PC-9 (cell line): Measurements from ENCODE around the gene TUBA3E. TPM values are rescaled to one million over a fixed set of nuclear protein-coding genes. Genes with fewer than 3 reads are reported as not detected.
"Not testable (repeated sequence)": the region's sequence is repeated elsewhere in the genome, so short reads cannot be mapped to it uniquely, and the experiment has no call there.

Experiments
- BruUV-seq: library from RNA; stranded (reverse); fragments of 400-500 nt; replicated peaks from 2 replicates; lab custom pipeline; 2021; lab: Mats Ljungman, UMichigan
- CTCF ChIA-PET: fragments of 300-600 bp; sonication (Branson Sonifier 250); formaldehyde crosslinking; loops from one replicate; lab custom pipeline; 2022; ENCODE audit warnings: antibody characterized with exemption; lab: Charles Lee
- POLR2A ChIA-PET: fragments of 300-600 bp; sonication (Branson Sonifier 250); formaldehyde crosslinking; loops from one replicate; lab custom pipeline; 2022; ENCODE audit warnings: antibody characterized with exemption; ENCODE audit not compliant: unreplicated experiment; lab: Charles Lee
- DNase-seq, 2 experiments: peaks; one replicate each; pipeline versions ENCODE4 v3.0.0 to v3.0.0-alpha.2; 2015 to 2022; ENCODE audit warnings: mixed read lengths in 1 of 2
- H2AFZ ChIP-seq: fragments of 200-600 bp; sonication (generic); 2 replicates; pipeline ENCODE4 v1.8.1; 2017; ENCODE audit warnings: antibody characterized with exemption
- H3F3A ChIP-seq: fragments of 200-600 bp; sonication (generic); 2 replicates; pipeline ENCODE4 v1.8.1; 2017; ENCODE audit warnings: antibody characterized with exemption, mild to moderate bottlenecking, low read depth; ENCODE audit not compliant: insufficient read depth
- H3K27ac ChIP-seq: fragments of 200-600 bp; sonication (generic); 2 replicates; pipeline ENCODE4 v1.6.1; 2016; ENCODE audit warnings: mixed run types
- H3K27me3 ChIP-seq: fragments of 200-600 bp; sonication (generic); 2 replicates; pipeline ENCODE4 v1.6.1; 2016; ENCODE audit warnings: low read depth, mixed run types; ENCODE audit not compliant: insufficient read depth
- H3K36me3 ChIP-seq: fragments of 200-600 bp; sonication (generic); 2 replicates; pipeline ENCODE4 v1.6.1; 2016; ENCODE audit warnings: low read depth, mixed run types
- H3K4me1 ChIP-seq: fragments of 200-600 bp; sonication (generic); replicated peaks from 2 replicates; pipeline ENCODE4 v1.6.1; 2016; ENCODE audit warnings: mixed run types; ENCODE audit not compliant: insufficient read depth
- H3K4me2 ChIP-seq: fragments of 200-600 bp; sonication (generic); 2 replicates; pipeline ENCODE4 v1.6.1; 2017; ENCODE audit warnings: mixed run types
- H3K4me3 ChIP-seq: fragments of 200-600 bp; sonication (generic); 2 replicates; pipeline ENCODE4 v1.6.1; 2016; ENCODE audit warnings: mixed run types
- H3K79me2 ChIP-seq: fragments of 200-600 bp; sonication (generic); 2 replicates; pipeline ENCODE4 v1.6.1; 2017; ENCODE audit warnings: low read depth, mixed run types
- H3K9me2 ChIP-seq: fragments of 200-600 bp; sonication (generic); 2 replicates; pipeline ENCODE4 v1.8.1; 2017; ENCODE audit warnings: mild to moderate bottlenecking; ENCODE audit not compliant: insufficient read depth
- H3K9me3 ChIP-seq: fragments of 200-600 bp; sonication (generic); 2 replicates; pipeline ENCODE4 v1.8.1; 2016; ENCODE audit warnings: low read depth; ENCODE audit not compliant: insufficient read depth
- H4K20me1 ChIP-seq: fragments of 200-600 bp; sonication (generic); 2 replicates; pipeline ENCODE4 v1.8.1; 2017; ENCODE audit not compliant: insufficient read depth
- EZH2 ChIP-seq: fragments of 200-600 bp; sonication (generic); IDR thresholded peaks from 2 replicates; pipeline ENCODE4 v1.8.0; 2017; ENCODE audit warnings: antibody characterized with exemption, low read depth
- intact Hi-C: fragments of 100-400 bp; cut with micrococcal nuclease; formaldehyde crosslinking; loops from one replicate; pipeline ENCODE4 v1.10.0; 2022; ENCODE audit not compliant: unreplicated experiment
- total RNA-seq: library from RNA; stranded (reverse); gene quantifications from 2 replicates; pipeline ENCODE4 v1.2.3, GENCODE V29; 2021
- TF ChIP-seq, protein P1 (sequence below): fragments of 200-600 bp; sonication (generic); conservative IDR thresholded peaks from 2 replicates; pipeline ENCODE4 v1.6.1; 2017; ENCODE audit warnings: mixed run types, antibody characterized with exemption, mild to moderate bottlenecking, moderate library complexity

The TUBA3E gene
- total RNA-seq, 1 experiment from 2014 or later = not detected

DNA sequence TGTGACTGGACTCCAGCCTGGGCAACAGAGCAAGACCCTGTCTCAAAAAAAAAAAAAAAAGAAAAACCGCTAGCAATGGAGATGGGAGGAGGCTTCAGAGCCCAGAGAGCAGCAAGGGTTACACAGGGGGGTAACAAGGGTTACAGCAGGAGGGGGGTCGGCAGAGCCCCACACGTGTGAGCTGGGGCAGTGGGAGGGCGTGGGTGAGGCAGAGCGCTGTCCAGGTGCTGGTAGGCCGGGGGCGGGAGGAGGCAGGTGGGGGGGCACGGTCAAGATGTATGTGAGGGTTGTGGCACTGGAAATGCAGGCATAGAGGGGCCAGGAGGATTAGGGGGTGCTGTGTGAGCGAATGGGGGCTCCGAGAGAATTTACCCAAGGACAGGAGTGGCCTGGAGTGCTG, 12.8 kb downstream of the TUBA3E start:
- no peaks in the 10 kb centered on the region for H3K9me3 ChIP-seq
- no peak overlapping the region for H3K4me2 ChIP-seq
- H4K20me1 ChIP-seq = no peaks in the 10 kb centered on the region
- DNase-seq = no peak
- H3K79me2 ChIP-seq = peaks cover 26% of the 10 kb centered on the region
- no peaks in the 10 kb centered on the region for H3K9me2 ChIP-seq
- no peaks in the 10 kb centered on the region for H3K4me1 ChIP-seq
- TF ChIP-seq, protein P1, sequence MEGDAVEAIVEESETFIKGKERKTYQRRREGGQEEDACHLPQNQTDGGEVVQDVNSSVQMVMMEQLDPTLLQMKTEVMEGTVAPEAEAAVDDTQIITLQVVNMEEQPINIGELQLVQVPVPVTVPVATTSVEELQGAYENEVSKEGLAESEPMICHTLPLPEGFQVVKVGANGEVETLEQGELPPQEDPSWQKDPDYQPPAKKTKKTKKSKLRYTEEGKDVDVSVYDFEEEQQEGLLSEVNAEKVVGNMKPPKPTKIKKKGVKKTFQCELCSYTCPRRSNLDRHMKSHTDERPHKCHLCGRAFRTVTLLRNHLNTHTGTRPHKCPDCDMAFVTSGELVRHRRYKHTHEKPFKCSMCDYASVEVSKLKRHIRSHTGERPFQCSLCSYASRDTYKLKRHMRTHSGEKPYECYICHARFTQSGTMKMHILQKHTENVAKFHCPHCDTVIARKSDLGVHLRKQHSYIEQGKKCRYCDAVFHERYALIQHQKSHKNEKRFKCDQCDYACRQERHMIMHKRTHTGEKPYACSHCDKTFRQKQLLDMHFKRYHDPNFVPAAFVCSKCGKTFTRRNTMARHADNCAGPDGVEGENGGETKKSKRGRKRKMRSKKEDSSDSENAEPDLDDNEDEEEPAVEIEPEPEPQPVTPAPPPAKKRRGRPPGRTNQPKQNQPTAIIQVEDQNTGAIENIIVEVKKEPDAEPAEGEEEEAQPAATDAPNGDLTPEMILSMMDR = no peak
- TF ChIP-seq EZH2 = no peak
- BruUV-seq = no TSS peak
- no peak overlapping the region for H2AFZ ChIP-seq
- H3K36me3 ChIP-seq = no peaks in the 10 kb centered on the region
- no peaks in the 10 kb centered on the region for H3K27me3 ChIP-seq
- intact Hi-C loops = no loop called here
- CTCF ChIA-PET = no interaction called here
- no peak overlapping the region for H3K4me3 ChIP-seq
- POLR2A ChIA-PET = no interaction called here
- no peak overlapping the region for H3K27ac ChIP-seq
- 0 out of 2 replicates have a peak, but pooled peaks cover 5% of the 10 kb centered on the region for H3F3A ChIP-seq

- H3K27ac ChIP-seq = no peak overlapping the region
- no peaks in the 10 kb centered on the region for H3K36me3 ChIP-seq
- ChIA-PET POLR2A (no interaction called here), CTCF (no interaction called here)
- intact Hi-C loops = loop anchor here (5.0 kb wide), 1 partner anchor 59 kb away; no protein-coding TSS in a partner anchor
- peak overlapping the region; percentile 89 for H3K4me2 ChIP-seq
- TSS peak; percentile 44 for BruUV-seq
- H2AFZ ChIP-seq = 0 out of 2 replicates have a peak overlapping the region, but pooled peaks have one; percentile 66
- peak overlapping the region; percentile 63; the same call in 1 of the 2 replicates for H3K4me3 ChIP-seq
- TF ChIP-seq EZH2 = no peak
- TF ChIP-seq, protein P1 = no peak
- H3K79me2 ChIP-seq = peaks cover 43% of the 10 kb centered on the region
- no peaks in the 10 kb centered on the region for H3K9me3 ChIP-seq
- H3K9me2 ChIP-seq = no peaks in the 10 kb centered on the region
- H3K4me1 ChIP-seq = 0 out of 2 replicates have a peak, but pooled peaks cover 4% of the 10 kb centered on the region
- DNase-seq = no peak
- no peaks in the 10 kb centered on the region for H3K27me3 ChIP-seq
- H4K20me1 ChIP-seq = no peaks in the 10 kb centered on the region
- 0 out of 2 replicates have a peak, but pooled peaks cover 5% of the 10 kb centered on the region for H3F3A ChIP-seq
Measured at GRCh38 chr2:130183512-130184373, 14.5 kb downstream of the TUBA3E start.

GRCh38 chr2:130182826-130183511, 15.3 kb downstream of the TUBA3E start:
- H3K36me3 ChIP-seq, CTCF ChIA-PET, H3K9me2 ChIP-seq, DNase-seq, POLR2A ChIA-PET, H3K4me1 ChIP-seq, H3K9me3 ChIP-seq, H3K27me3 ChIP-seq, H4K20me1 ChIP-seq, H3K27ac ChIP-seq, H3F3A ChIP-seq, BruUV-seq: not testable (repeated sequence)
- Histone ChIP-seq H3K4me3 (peak overlapping the region; percentile 63), H3K79me2 (peaks cover 51% of the 10 kb centered on the region), H2AFZ (peak overlapping the region; percentile 66; the same call in 1 of the 2 replicates), H3K4me2 (peak overlapping the region; percentile 89)
- intact Hi-C loops = loop anchor here (5.0 kb wide), 1 partner anchor 59 kb away; no protein-coding TSS in a partner anchor
